Stimulated activated CD4-positive, alpha-beta T cell treated with anti-CD3 and anti-CD28 coated beads, Interleukin-4, amount 100 ng/mL, for 24 hours (primary cell): ENCODE measurements around the gene C10orf90.

Source experiments
- DNase-seq: peaks from one replicate; pipeline ENCODE4 v3.0.0-alpha.2; 2020

Gene C10orf90

GRCh38 chr10:126459032-126459831 lies 211.3 kb downstream of the C10orf90 start:
- DNase-seq: no peak

GRCh38 chr10:126458466-126458865 lies 212.0 kb downstream of the C10orf90 start:
- DNase-seq: no peak

GRCh38 chr10:126456632-126457031 lies 213.9 kb downstream of the C10orf90 start:
- no peak for DNase-seq

- DNase-seq: no peak
Measured at GRCh38 chr10:126455766-126456405, 214.6 kb downstream of the C10orf90 start.

GRCh38 chr10:126455036-126455765 lies 215.3 kb downstream of the C10orf90 start:
- DNase-seq: no peak

- no peak for DNase-seq
Measured at GRCh38 chr10:126454045-126454751, 216.3 kb downstream of the C10orf90 start.

GRCh38 chr10:126452245-126452644 lies 218.2 kb downstream of the C10orf90 start:
- no peak for DNase-seq

- no peak for DNase-seq
Measured at GRCh38 chr10:126448091-126448490, 222.4 kb downstream of the C10orf90 start.

- DNase-seq: no peak
Measured at GRCh38 chr10:126439942-126440341, 230.6 kb downstream of the C10orf90 start.

- DNase-seq: no peak
Measured at GRCh38 chr10:126438407-126438783, 232.1 kb downstream of the C10orf90 start.

GRCh38 chr10:126437635-126438406 lies 232.7 kb downstream of the C10orf90 start:
- no peak for DNase-seq

GRCh38 chr10:126434235-126434634 lies 236.3 kb downstream of the C10orf90 start:
- no peak for DNase-seq

GRCh38 chr10:126433351-126433750 lies 237.1 kb downstream of the C10orf90 start:
- no peak for DNase-seq

GRCh38 chr10:126432507-126432906 lies 238.0 kb downstream of the C10orf90 start:
- DNase-seq: no peak

GRCh38 chr10:126431816-126432215 lies 238.7 kb downstream of the C10orf90 start:
- no peak for DNase-seq

- DNase-seq: no peak
Measured at GRCh38 chr10:126430512-126430911, 240.0 kb downstream of the C10orf90 start.

- DNase-seq: no peak
Measured at GRCh38 chr10:126429275-126429674, 241.2 kb downstream of the C10orf90 start.

- DNase-seq: no peak
Measured at GRCh38 chr10:126425489-126426065, 244.9 kb downstream of the C10orf90 start.

GRCh38 chr10:126425032-126425431 lies 245.5 kb downstream of the C10orf90 start:
- DNase-seq: no peak

GRCh38 chr10:126423732-126424491 lies 246.6 kb downstream of the C10orf90 start:
- DNase-seq: no peak

GRCh38 chr10:126422567-126422966 lies 247.9 kb downstream of the C10orf90 start:
- DNase-seq: no peak
